ENCODE results near the gene ZNF407. TPM values are rescaled to one million over a fixed set of nuclear protein-coding genes. Genes with fewer than 3 reads are reported as not detected.

ZNF407 gene
- total and polyA plus RNA-seq, 2 of the 13 experiments (the other 11 are each of a cell fraction or from before 2014, with no cell fraction given), result 2.3 to 8.7 TPM

DNA sequence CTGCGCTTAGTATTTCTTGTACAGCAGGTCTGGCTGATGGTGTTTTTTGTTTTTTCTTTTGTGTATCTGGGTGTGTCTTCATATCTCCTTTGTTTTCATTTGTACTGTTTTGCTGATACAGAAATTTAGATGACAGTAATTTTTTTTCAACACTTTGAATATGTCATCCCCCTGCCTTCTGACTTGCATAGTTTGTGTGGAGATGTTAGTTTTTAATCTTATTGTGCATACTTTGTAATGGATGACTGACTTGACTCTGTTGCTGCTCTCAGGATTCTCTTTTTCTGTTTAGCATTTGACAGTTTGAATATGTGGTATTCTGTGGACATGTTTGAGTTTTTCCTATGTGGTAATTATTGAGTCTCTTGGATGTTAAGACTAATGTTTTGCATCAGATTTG lies 161.3 kb downstream of the ZNF407 start:
- no peaks in the 10 kb centered on the region for H3K36me3 ChIP-seq (replicated peaks in 1 of 2; ENCODE audit: control insufficient read depth in 1 of 2, insufficient read depth in 2 of 2, low read length in 2 of 2)
- CTCF ChIA-PET (ENCODE audit: low intra/inter-chr PET ratio, low total read pairs), result no interaction called here
- WGBS (ENCODE audit: low lambda C conversion rate), result 97% methylated on average over 1 of the region's 1 CpG
- H3K9ac ChIP-seq (ENCODE audit: insufficient read depth, low read depth, low read length), result no peak overlapping the region
- intact Hi-C loops (cut with micrococcal nuclease; ENCODE audit: unreplicated experiment) (no loop called here), in situ Hi-C loops (cut with HindIII; ENCODE audit: extremely low pct_ligation_motif_present, low pct_unique_long_range_greater_than_20kb) (no loop called here)
- FAIRE-seq (no peak), DNase-seq (ENCODE audit: low spot score) (no peak), ATAC-seq (no peak)
- H3K4me2 ChIP-seq (ENCODE audit: low read depth, low read length), result no peak overlapping the region
- no TSS peak for BruUV-seq (replicated peaks)
- TF ChIP-seq SOX6 (IDR thresholded peaks at IDR 0.05) (no peak), SOX6 (CRISPR knock-in tag; IDR thresholded peaks at IDR 0.05) (no peak), FOSL2 (CRISPR knock-in tag; IDR thresholded peaks at IDR 0.05) (no peak), TOE1 (CRISPR knock-in tag; IDR thresholded peaks at IDR 0.05) (no peak), POLR2A (IDR thresholded peaks at IDR 0.05; ENCODE audit: insufficient read depth in 1 of 2, low read depth in 2 of 2, low read length in 2 of 2) (no peak), ZNF337 (CRISPR knock-in tag; IDR thresholded peaks at IDR 0.05; ENCODE audit: borderline replicate concordance, low read depth) (no peak), DR1 (CRISPR knock-in tag; IDR thresholded peaks at IDR 0.05) (no peak), THAP7 (CRISPR knock-in tag; IDR thresholded peaks at IDR 0.05) (no peak), CC2D1A (CRISPR knock-in tag; IDR thresholded peaks at IDR 0.05) (no peak), ZNF557 (CRISPR knock-in tag; IDR thresholded peaks at IDR 0.05) (no peak), ZNF101 (CRISPR knock-in tag; IDR thresholded peaks at IDR 0.05; ENCODE audit: borderline replicate concordance, low read depth) (no peak), SP2 (CRISPR knock-in tag; IDR thresholded peaks at IDR 0.05) (no peak), ZNF589 (CRISPR knock-in tag; conservative IDR thresholded peaks at IDR 0.05) (no peak), TBX2 (CRISPR knock-in tag; IDR thresholded peaks at IDR 0.05; ENCODE audit: borderline replicate concordance) (no peak)
- TF ChIP-seq, protein P1, sequence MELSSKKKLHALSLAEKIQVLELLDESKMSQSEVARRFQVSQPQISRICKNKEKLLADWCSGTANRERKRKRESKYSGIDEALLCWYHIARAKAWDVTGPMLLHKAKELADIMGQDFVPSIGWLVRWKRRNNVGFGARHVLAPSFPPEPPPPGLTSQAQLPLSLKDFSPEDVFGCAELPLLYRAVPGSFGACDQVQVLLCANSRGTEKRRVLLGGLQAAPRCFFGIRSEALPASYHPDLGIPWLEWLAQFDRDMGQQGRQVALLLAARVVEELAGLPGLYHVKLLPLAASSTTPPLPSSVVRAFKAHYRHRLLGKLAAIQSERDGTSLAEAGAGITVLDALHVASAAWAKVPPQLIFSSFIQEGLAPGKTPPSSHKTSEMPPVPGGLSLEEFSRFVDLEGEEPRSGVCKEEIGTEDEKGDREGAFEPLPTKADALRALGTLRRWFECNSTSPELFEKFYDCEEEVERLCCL (CRISPR knock-in tag; IDR thresholded peaks at IDR 0.05; ENCODE audit: borderline replicate concordance), result no peak
- H2AFZ ChIP-seq (ENCODE audit: low read length), result no peak overlapping the region
- H3K4me1 ChIP-seq (ENCODE audit: insufficient read depth, low read length), result peaks cover 9% of the 10 kb centered on the region
- no peaks in the 10 kb centered on the region for H4K20me1 ChIP-seq (ENCODE audit: insufficient read depth, low read length)
- no peak overlapping the region for H3K4me3 ChIP-seq (replicated peaks in 1 of 3; ENCODE audit: insufficient read depth in 1 of 3, low read depth in 2 of 3, low read length in 3 of 3)
- H3K79me2 ChIP-seq (ENCODE audit: insufficient read depth, low read length), result peaks cover 2% of the 10 kb centered on the region
- H3K27me3 ChIP-seq (ENCODE audit: control insufficient read depth in 1 of 2, insufficient read depth in 2 of 2, low read length in 2 of 2), result no peaks in the 10 kb centered on the region
- H3K27ac ChIP-seq (ENCODE audit: extremely low read length, insufficient read depth, low read length), result no peak overlapping the region
- POLR2A ChIA-PET, result no interaction called here
- H3K9me3 ChIP-seq (ENCODE audit: low read length), result 0 out of 2 replicates have a peak, but pooled peaks cover 4% of the 10 kb centered on the region
